Thoracic aorta (tissue), 2 donors: Measurements from ENCODE around the gene NEUROD4. TPM values are rescaled to one million over a fixed set of nuclear protein-coding genes. Genes with fewer than 3 reads are reported as not detected.

ENCODE experiments used
- ATAC-seq: fragments of 150-250 bp; one replicate; pipeline ENCODE4 v1.8.0; 2017; ENCODE audit warnings: low read depth; ENCODE audit not compliant: insufficient number of reproducible peaks, low FRiP score
- DNase-seq: peaks from one replicate; pipeline ENCODE4 v3.0.0-alpha.2; 2020; ENCODE audit warnings: low spot score
- H3K27ac ChIP-seq, 2 donors: fragments of 200-600 bp; sonication (generic); 1 replicate in 1 of 2; 2 replicates in 1 of 2; pipeline ENCODE4 v1.5.1; 2016; ENCODE audit warnings: mild to moderate bottlenecking in 2 of 2, moderate library complexity in 2 of 2
- H3K27me3 ChIP-seq: fragments of 200-600 bp; sonication (generic); replicated peaks from 2 replicates; pipeline ENCODE4 v1.6.0; 2016; ENCODE audit warnings: mild to moderate bottlenecking; ENCODE audit not compliant: insufficient read depth
- H3K36me3 ChIP-seq: fragments of 200-600 bp; sonication (generic); one replicate; pipeline ENCODE4 v1.5.1; 2016
- H3K4me1 ChIP-seq, 2 donors: fragments of 200-600 bp; sonication (generic); 1 replicate in 1 of 2; 2 replicates in 1 of 2; pipeline versions ENCODE4 v1.5.1 to v1.6.0; 2016; ENCODE audit warnings: low read depth in 2 of 2, mild to moderate bottlenecking in 1 of 2; ENCODE audit not compliant: control insufficient read depth in 1 of 2
- H3K4me3 ChIP-seq: fragments of 200-600 bp; sonication (generic); 2 replicates; pipeline ENCODE4 v1.5.1; 2016; ENCODE audit warnings: mild to moderate bottlenecking
- H3K9me3 ChIP-seq: fragments of 200-600 bp; sonication (generic); 2 replicates; pipeline ENCODE4 v1.5.1; 2016
- total RNA-seq, 2 donors: library from RNA; depleted of rRNA; stranded (reverse); fragments of >200 nt; gene quantifications; one replicate each; pipeline versions ENCODE4 v1.1.0 to v1.2.3, GENCODE V29; 2016
- TF ChIP-seq, protein P1 (sequence below): fragments of 200-600 bp; sonication (generic); IDR thresholded peaks from one replicate; pipeline ENCODE4 v1.5.1; 2019; ENCODE audit warnings: antibody characterized with exemption

NEUROD4 gene
- total RNA-seq, 2 donors from 2014 or later, result not detected

- ATAC-seq, result no peak
These were observed 29.9 kb downstream of the NEUROD4 start for GRCh38 chr12:55049676-55050075.

GRCh38 chr12:55051197-55051947 lies 31.6 kb downstream of the NEUROD4 start:
- Histone ChIP-seq H3K36me3 (no peaks in the 10 kb centered on the region), H3K9me3 (no peaks in the 10 kb centered on the region), H3K4me1 (no peaks in the 10 kb centered on the region), H3K4me3 (no peak overlapping the region), H3K27ac (no peak overlapping the region), H3K27me3 (no peaks in the 10 kb centered on the region)
- ATAC-seq (no peak), DNase-seq (no peak)
- TF ChIP-seq, protein P1, sequence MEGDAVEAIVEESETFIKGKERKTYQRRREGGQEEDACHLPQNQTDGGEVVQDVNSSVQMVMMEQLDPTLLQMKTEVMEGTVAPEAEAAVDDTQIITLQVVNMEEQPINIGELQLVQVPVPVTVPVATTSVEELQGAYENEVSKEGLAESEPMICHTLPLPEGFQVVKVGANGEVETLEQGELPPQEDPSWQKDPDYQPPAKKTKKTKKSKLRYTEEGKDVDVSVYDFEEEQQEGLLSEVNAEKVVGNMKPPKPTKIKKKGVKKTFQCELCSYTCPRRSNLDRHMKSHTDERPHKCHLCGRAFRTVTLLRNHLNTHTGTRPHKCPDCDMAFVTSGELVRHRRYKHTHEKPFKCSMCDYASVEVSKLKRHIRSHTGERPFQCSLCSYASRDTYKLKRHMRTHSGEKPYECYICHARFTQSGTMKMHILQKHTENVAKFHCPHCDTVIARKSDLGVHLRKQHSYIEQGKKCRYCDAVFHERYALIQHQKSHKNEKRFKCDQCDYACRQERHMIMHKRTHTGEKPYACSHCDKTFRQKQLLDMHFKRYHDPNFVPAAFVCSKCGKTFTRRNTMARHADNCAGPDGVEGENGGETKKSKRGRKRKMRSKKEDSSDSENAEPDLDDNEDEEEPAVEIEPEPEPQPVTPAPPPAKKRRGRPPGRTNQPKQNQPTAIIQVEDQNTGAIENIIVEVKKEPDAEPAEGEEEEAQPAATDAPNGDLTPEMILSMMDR, result no peak

More at GRCh38 chr12:55049676-55050075, 29.9 kb downstream of the NEUROD4 start:
- Histone ChIP-seq H3K9me3 (no peaks in the 10 kb centered on the region), H3K4me1 (no peaks in the 10 kb centered on the region), H3K36me3 (no peaks in the 10 kb centered on the region), H3K27ac (no peak overlapping the region), H3K4me3 (no peak overlapping the region), H3K27me3 (no peaks in the 10 kb centered on the region)
- DNase-seq, result no peak
- TF ChIP-seq, protein P1, result no peak

- Histone ChIP-seq H3K27me3 (no peaks in the 10 kb centered on the region), H3K4me1 (no peaks in the 10 kb centered on the region), H3K4me3 (no peak overlapping the region), H3K27ac (no peak overlapping the region), H3K36me3 (no peaks in the 10 kb centered on the region), H3K9me3 (no peaks in the 10 kb centered on the region)
- no peak for DNase-seq
- no peak for ATAC-seq
- TF ChIP-seq, protein P1, result no peak
These were observed 37.7 kb downstream of the NEUROD4 start for GRCh38 chr12:55057481-55057880.

- Histone ChIP-seq H3K9me3 (no peaks in the 10 kb centered on the region), H3K4me3 (no peak overlapping the region), H3K27ac (no peak overlapping the region), H3K4me1 (no peaks in the 10 kb centered on the region), H3K36me3 (no peaks in the 10 kb centered on the region), H3K27me3 (no peaks in the 10 kb centered on the region)
- DNase-seq (no peak), ATAC-seq (no peak)
- TF ChIP-seq, protein P1, result no peak
These were observed 38.3 kb downstream of the NEUROD4 start for GRCh38 chr12:55058082-55058481.

DNA sequence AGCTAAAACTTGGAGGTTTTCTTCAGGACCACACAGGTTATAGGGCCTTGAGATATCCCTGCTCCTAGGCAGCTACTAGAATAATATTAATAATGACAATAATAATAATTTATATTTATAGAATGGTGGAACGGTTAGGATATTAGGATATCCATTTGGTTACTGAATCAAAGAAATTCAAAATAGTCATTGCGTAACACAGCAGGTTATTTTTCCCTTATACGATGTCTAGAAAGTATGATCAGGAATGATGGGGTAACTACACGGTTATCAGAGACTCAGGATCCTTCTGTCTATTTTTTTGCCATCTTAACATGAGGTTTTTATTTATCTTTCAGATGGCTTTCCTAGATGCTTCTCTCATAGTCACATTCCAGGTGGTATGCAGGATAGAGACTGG lies 39.0 kb downstream of the NEUROD4 start:
- Histone ChIP-seq H3K4me3 (no peak overlapping the region), H3K4me1 (no peaks in the 10 kb centered on the region), H3K36me3 (no peaks in the 10 kb centered on the region), H3K27ac (no peak overlapping the region), H3K9me3 (no peaks in the 10 kb centered on the region), H3K27me3 (no peaks in the 10 kb centered on the region)
- TF ChIP-seq, protein P1, result no peak
- ATAC-seq (no peak), DNase-seq (no peak)
